T1000 (cell line): ENCODE results near the gene WNT3.
"Not testable (repeated sequence)": the region's sequence is repeated elsewhere in the genome, so short reads cannot be mapped to it uniquely, and the experiment has no call there.

Experiments used
- DNase-seq: peaks from one replicate; lab custom pipeline; 2025; ENCODE audit warnings: mixed read lengths; lab: John Stamatoyannopoulos, UW

WNT3 gene

GRCh38 chr17:46818316-46818928, at the start of gene WNT3:
TSS of gene WNT3 (minus strand) at chr17:46818692. CDS start at chr17:46818597, 95 bp downstream.
- no peak for DNase-seq

GRCh38 chr17:46866747-46867146, 48.3 kb upstream of the WNT3 start:
- no peak for DNase-seq

- no peak for DNase-seq
These were observed 47.8 kb upstream of the WNT3 start for GRCh38 chr17:46866325-46866724.

GRCh38 chr17:46865100-46865499, 46.6 kb upstream of the WNT3 start:
- DNase-seq = no peak

- DNase-seq = no peak
These were observed 45.1 kb upstream of the WNT3 start for GRCh38 chr17:46863383-46864121.

- no peak for DNase-seq
These were observed 44.5 kb upstream of the WNT3 start for GRCh38 chr17:46862949-46863348.

GRCh38 chr17:46859996-46860395, 41.5 kb upstream of the WNT3 start:
- DNase-seq = no peak

GRCh38 chr17:46857600-46857999, 39.1 kb upstream of the WNT3 start:
- DNase-seq = no peak

- no peak for DNase-seq
These were observed 36.5 kb upstream of the WNT3 start for GRCh38 chr17:46854948-46855347.

GRCh38 chr17:46854515-46854914, 36.0 kb upstream of the WNT3 start:
- no peak for DNase-seq

GRCh38 chr17:46853896-46854444, 35.5 kb upstream of the WNT3 start:
- no peak for DNase-seq

GRCh38 chr17:46851029-46851741, 32.7 kb upstream of the WNT3 start, which contains the start of gene WNT9B:
TSS of gene WNT9B (plus strand) at chr17:46851583. CDS start at chr17:46851639, 56 bp downstream.
- DNase-seq = no peak

- no peak for DNase-seq
These were observed 32.2 kb upstream of the WNT3 start for GRCh38 chr17:46850688-46851028.

GRCh38 chr17:46848534-46848933, 30.0 kb upstream of the WNT3 start:
- no peak for DNase-seq

- DNase-seq = no peak
These were observed 29.0 kb upstream of the WNT3 start for GRCh38 chr17:46847204-46848191.

GRCh38 chr17:46842835-46843234, 24.3 kb upstream of the WNT3 start:
- DNase-seq = no peak

- DNase-seq = no peak
These were observed 23.3 kb upstream of the WNT3 start for GRCh38 chr17:46841561-46842379.

- not testable (repeated sequence) for DNase-seq
These were observed 22.1 kb upstream of the WNT3 start for GRCh38 chr17:46840596-46840995.

- DNase-seq = no peak
These were observed 20.7 kb upstream of the WNT3 start for GRCh38 chr17:46839211-46839610.

GRCh38 chr17:46837521-46837920, 19.0 kb upstream of the WNT3 start:
- no peak for DNase-seq

GRCh38 chr17:46836500-46836899, 18.0 kb upstream of the WNT3 start:
- DNase-seq = no peak
